ENCODE data around the gene SHROOM3. TPM values are rescaled to one million over a fixed set of nuclear protein-coding genes. Genes with fewer than 3 reads are reported as not detected.

The SHROOM3 gene
- total RNA-seq, 2 experiments from 2014 or later, result not detected

Small RNA genes within 50 kb of the gene (microRNA-seq; reads per million reads assigned to microRNA genes)
- gene MIR4450 (not detected), gene MIR548AH (not detected)

Other genes starting within 250 kb of the SHROOM3 start
- 10 to 100 TPM in 1 of 2 experiments, 1 to 10 TPM in 1; 8.6 to 10.7 TPM for gene SCARB2, start 221.4 kb upstream of the SHROOM3 start, total RNA-seq
- gene FAM47E, start 183.5 kb upstream of the SHROOM3 start, total RNA-seq, result not detected
- 1 to 10 TPM; 1.5 to 1.6 TPM for gene STBD1, start 128.5 kb upstream of the SHROOM3 start, total RNA-seq
- not detected for gene CCDC158, start 14.1 kb upstream of the SHROOM3 start, total RNA-seq